ENCODE results near the gene CFAP46. TPM values are rescaled to one million over a fixed set of nuclear protein-coding genes. Genes with fewer than 3 reads are reported as not detected.

The CFAP46 gene
- total RNA-seq, 2 experiments from 2014 or later = not detected

DNA sequence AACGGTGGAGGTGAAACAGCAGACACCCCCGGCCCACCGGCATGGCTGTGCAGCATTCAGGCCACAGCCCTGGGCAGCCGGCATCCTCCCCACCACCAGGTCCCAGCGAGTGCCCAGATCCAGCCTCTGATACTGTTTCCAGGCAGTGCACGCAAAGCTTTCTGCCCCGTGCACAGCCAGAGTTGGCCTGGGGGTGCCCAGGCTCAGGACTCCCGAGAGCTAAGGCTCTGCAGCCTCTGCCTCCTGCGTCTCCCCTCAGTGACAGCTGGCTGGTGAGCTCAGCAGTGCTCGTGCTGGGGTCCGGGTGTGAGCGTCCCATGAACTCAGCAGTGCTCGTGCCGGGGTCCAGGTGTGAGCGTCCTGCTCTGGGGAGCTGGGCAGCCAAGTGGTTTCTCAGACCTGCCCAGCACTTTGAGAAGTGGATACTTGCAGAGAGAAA, 65.4 kb downstream of the CFAP46 start:
- TF ChIP-seq CTCF (IDR thresholded peaks at IDR 0.05) = no peak
- no peak overlapping the region for H3K4me3 ChIP-seq (ENCODE audit: low read length)
- ChIA-PET CTCF (no interaction called here), POLR2A (no interaction called here)
- H3K4me1 ChIP-seq (ENCODE audit: insufficient read depth, low read length) = no peaks in the 10 kb centered on the region
- ATAC-seq (ENCODE audit: poor library complexity) (no peak), DNase-seq (peak in 1 of 14 experiments; percentile 15)
- H3K9me3 ChIP-seq (ENCODE audit: control insufficient read depth in 1 of 2, insufficient read depth in 1 of 2, low read length in 2 of 2) = peaks cover 0 to 18% of the 10 kb centered on the region in 2 experiments
- intact Hi-C loops (cut with DNase I, micrococcal nuclease) = no loop called here
- no peak overlapping the region for H3K27ac Mint-ChIP-seq
- H3K9me3 Mint-ChIP-seq = peaks cover 2% of the 10 kb centered on the region
- peaks cover 27% of the 10 kb centered on the region for H3K27me3 Mint-ChIP-seq
- H3K4me1 Mint-ChIP-seq (ENCODE audit: low read depth) = no peaks in the 10 kb centered on the region
- H3K36me3 Mint-ChIP-seq (ENCODE audit: low read depth) = no peaks in the 10 kb centered on the region
- no peaks in the 10 kb centered on the region for H3K27me3 ChIP-seq (ENCODE audit: control insufficient read depth in 1 of 2, insufficient read depth in 2 of 2, low read length in 2 of 2)
- no peak overlapping the region for H3K27ac ChIP-seq (ENCODE audit: low read depth in 1 of 2, low read length in 2 of 2)
- H3K36me3 ChIP-seq (ENCODE audit: insufficient read depth, low read length) = no peaks in the 10 kb centered on the region
- H3K4me3 Mint-ChIP-seq = no peak overlapping the region

GRCh38 chr10:132876131-132876860, 66.1 kb downstream of the CFAP46 start:
- DNase-seq (peak in 1 of 14 experiments; percentile 31), ATAC-seq (ENCODE audit: poor library complexity) (no peak)
- Histone ChIP-seq H3K36me3 (ENCODE audit: insufficient read depth, low read length) (no peaks in the 10 kb centered on the region), H3K4me3 (ENCODE audit: low read length) (no peak overlapping the region), H3K4me1 (ENCODE audit: insufficient read depth, low read length) (no peaks in the 10 kb centered on the region), H3K9me3 (ENCODE audit: control insufficient read depth in 1 of 2, insufficient read depth in 1 of 2, low read length in 2 of 2) (peaks cover 0 to 13% of the 10 kb centered on the region in 2 experiments), H3K27me3 (ENCODE audit: control insufficient read depth in 1 of 2, insufficient read depth in 2 of 2, low read length in 2 of 2) (no peaks in the 10 kb centered on the region), H3K27ac (ENCODE audit: low read depth in 1 of 2, low read length in 2 of 2) (no peak overlapping the region)
- no peaks in the 10 kb centered on the region for H3K4me1 Mint-ChIP-seq (ENCODE audit: low read depth)
- H3K27ac Mint-ChIP-seq = no peak overlapping the region
- no peak overlapping the region for H3K4me3 Mint-ChIP-seq
- H3K27me3 Mint-ChIP-seq = peaks cover 30% of the 10 kb centered on the region
- ChIA-PET POLR2A (no interaction called here), CTCF (no interaction called here)
- H3K36me3 Mint-ChIP-seq (ENCODE audit: low read depth) = no peaks in the 10 kb centered on the region
- intact Hi-C loops (cut with DNase I, micrococcal nuclease) = no loop called here
- no peak for TF ChIP-seq CTCF (IDR thresholded peaks at IDR 0.05)
- peaks cover 3% of the 10 kb centered on the region for H3K9me3 Mint-ChIP-seq

DNA sequence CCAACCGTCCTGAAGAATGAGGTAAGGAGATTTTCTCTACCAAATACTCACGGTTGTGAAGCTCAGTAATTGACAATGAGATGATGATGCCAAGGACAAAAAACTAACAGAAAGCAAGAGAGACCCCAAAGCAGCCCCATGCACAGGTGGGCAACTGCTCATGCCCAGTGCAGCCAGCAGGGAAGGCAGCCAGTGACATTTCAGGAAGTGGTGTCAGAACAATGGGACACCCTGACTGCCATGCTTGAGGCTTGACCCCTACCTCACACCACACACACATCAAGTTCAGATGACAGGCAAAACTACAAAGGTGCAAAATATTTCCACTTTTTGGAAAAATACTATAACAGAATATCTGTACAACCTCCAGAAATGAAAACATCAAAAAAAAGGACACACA, 66.9 kb downstream of the CFAP46 start:
- TF ChIP-seq CTCF (IDR thresholded peaks at IDR 0.05) = no peak
- intact Hi-C loops (cut with DNase I, micrococcal nuclease) = no loop called here
- ChIA-PET POLR2A (no interaction called here), CTCF (no interaction called here)
- Mint-ChIP-seq H3K36me3 (ENCODE audit: low read depth) (no peaks in the 10 kb centered on the region), H3K9me3 (peaks cover 4% of the 10 kb centered on the region), H3K4me3 (no peak overlapping the region), H3K27ac (no peak overlapping the region), H3K4me1 (ENCODE audit: low read depth) (no peaks in the 10 kb centered on the region), H3K27me3 (peaks cover 33% of the 10 kb centered on the region)
- Histone ChIP-seq H3K36me3 (ENCODE audit: insufficient read depth, low read length) (no peaks in the 10 kb centered on the region), H3K4me1 (ENCODE audit: insufficient read depth, low read length) (no peaks in the 10 kb centered on the region), H3K27ac (ENCODE audit: low read depth in 1 of 2, low read length in 2 of 2) (no peak overlapping the region), H3K9me3 (ENCODE audit: control insufficient read depth in 1 of 2, insufficient read depth in 1 of 2, low read length in 2 of 2) (peaks cover 0 to 13% of the 10 kb centered on the region in 2 experiments), H3K4me3 (ENCODE audit: low read length) (no peak overlapping the region), H3K27me3 (ENCODE audit: control insufficient read depth in 1 of 2, insufficient read depth in 2 of 2, low read length in 2 of 2) (no peaks in the 10 kb centered on the region)
- DNase-seq = no peak
- ATAC-seq (ENCODE audit: poor library complexity) = no peak
